ENCODE data around the gene AARS2.
"Not testable (repeated sequence)": the region's sequence is repeated elsewhere in the genome, so short reads cannot be mapped to it uniquely, and the experiment has no call there.

Gene AARS2

GRCh38 chr6:44333273-44333919, 20.2 kb upstream of the AARS2 start:
- TF ChIP-seq, protein P1, sequence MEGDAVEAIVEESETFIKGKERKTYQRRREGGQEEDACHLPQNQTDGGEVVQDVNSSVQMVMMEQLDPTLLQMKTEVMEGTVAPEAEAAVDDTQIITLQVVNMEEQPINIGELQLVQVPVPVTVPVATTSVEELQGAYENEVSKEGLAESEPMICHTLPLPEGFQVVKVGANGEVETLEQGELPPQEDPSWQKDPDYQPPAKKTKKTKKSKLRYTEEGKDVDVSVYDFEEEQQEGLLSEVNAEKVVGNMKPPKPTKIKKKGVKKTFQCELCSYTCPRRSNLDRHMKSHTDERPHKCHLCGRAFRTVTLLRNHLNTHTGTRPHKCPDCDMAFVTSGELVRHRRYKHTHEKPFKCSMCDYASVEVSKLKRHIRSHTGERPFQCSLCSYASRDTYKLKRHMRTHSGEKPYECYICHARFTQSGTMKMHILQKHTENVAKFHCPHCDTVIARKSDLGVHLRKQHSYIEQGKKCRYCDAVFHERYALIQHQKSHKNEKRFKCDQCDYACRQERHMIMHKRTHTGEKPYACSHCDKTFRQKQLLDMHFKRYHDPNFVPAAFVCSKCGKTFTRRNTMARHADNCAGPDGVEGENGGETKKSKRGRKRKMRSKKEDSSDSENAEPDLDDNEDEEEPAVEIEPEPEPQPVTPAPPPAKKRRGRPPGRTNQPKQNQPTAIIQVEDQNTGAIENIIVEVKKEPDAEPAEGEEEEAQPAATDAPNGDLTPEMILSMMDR (IDR thresholded peaks at IDR 0.05; ENCODE audit: low read depth, low read length), result no peak
- no peaks in the 10 kb centered on the region for H3K27me3 ChIP-seq
- no peak for DNase-seq

GRCh38 chr6:44332585-44332984, 19.4 kb upstream of the AARS2 start:
- no peaks in the 10 kb centered on the region for H3K36me3 ChIP-seq
- no peak for DNase-seq
- no peaks in the 10 kb centered on the region for H3K27me3 ChIP-seq
- TF ChIP-seq, protein P1 (IDR thresholded peaks at IDR 0.05; ENCODE audit: low read depth, low read length), result no peak
- peaks cover 13% of the 10 kb centered on the region for H3K4me1 ChIP-seq
- H3K9me3 ChIP-seq, result no peaks in the 10 kb centered on the region
- no peak overlapping the region for H3K4me3 ChIP-seq (ENCODE audit: low read depth, low read length)

More at GRCh38 chr6:44333273-44333919, 20.2 kb upstream of the AARS2 start:
- H3K4me1 ChIP-seq, result peaks cover 15% of the 10 kb centered on the region
- H3K9me3 ChIP-seq, result no peaks in the 10 kb centered on the region
- H3K4me3 ChIP-seq (ENCODE audit: low read depth, low read length), result no peak overlapping the region
- H3K36me3 ChIP-seq, result no peaks in the 10 kb centered on the region

- Histone ChIP-seq H3K9me3 (no peaks in the 10 kb centered on the region), H3K27me3 (no peaks in the 10 kb centered on the region), H3K4me1 (peaks cover 13% of the 10 kb centered on the region), H3K36me3 (no peaks in the 10 kb centered on the region), H3K4me3 (ENCODE audit: low read depth, low read length) (no peak overlapping the region)
- TF ChIP-seq, protein P1 (IDR thresholded peaks at IDR 0.05; ENCODE audit: low read depth, low read length), result no peak
- DNase-seq, result no peak
Observed at GRCh38 chr6:44329858-44330257, 16.7 kb upstream of the AARS2 start.

GRCh38 chr6:44328203-44328602, 15.1 kb upstream of the AARS2 start:
- not testable (repeated sequence) for H3K9me3 ChIP-seq; DNase-seq; H3K4me1 ChIP-seq; H3K36me3 ChIP-seq; H3K4me3 ChIP-seq (ENCODE audit: low read depth, low read length); H3K27me3 ChIP-seq

DNA sequence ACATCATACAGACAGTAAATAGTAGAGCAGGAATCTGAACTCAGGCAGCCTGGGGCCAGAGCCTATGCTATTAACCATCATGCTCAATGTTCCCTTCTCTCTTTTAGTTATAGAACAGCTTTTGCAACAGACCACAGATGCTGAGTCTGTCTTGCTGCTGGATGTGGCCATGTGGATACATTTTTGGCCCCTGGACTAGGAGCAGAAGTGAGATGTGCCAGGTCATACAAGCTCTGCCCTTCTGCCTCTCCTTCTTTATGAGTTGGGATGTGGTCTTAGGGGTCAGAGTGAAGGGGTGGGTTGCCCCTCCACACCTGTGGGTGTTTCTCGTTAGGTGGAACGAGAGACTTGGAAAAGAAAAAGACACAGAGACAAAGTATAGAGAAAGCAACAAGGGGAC, 14.6 kb upstream of the AARS2 start:
- TF ChIP-seq, protein P1 (IDR thresholded peaks at IDR 0.05; ENCODE audit: low read depth, low read length), result no peak
- no peak for DNase-seq
- peaks cover 7% of the 10 kb centered on the region for H3K4me1 ChIP-seq
- H3K4me3 ChIP-seq (ENCODE audit: low read depth, low read length), result no peak overlapping the region
- H3K9me3 ChIP-seq, result no peaks in the 10 kb centered on the region
- no peaks in the 10 kb centered on the region for H3K27me3 ChIP-seq
- no peaks in the 10 kb centered on the region for H3K36me3 ChIP-seq

DNA sequence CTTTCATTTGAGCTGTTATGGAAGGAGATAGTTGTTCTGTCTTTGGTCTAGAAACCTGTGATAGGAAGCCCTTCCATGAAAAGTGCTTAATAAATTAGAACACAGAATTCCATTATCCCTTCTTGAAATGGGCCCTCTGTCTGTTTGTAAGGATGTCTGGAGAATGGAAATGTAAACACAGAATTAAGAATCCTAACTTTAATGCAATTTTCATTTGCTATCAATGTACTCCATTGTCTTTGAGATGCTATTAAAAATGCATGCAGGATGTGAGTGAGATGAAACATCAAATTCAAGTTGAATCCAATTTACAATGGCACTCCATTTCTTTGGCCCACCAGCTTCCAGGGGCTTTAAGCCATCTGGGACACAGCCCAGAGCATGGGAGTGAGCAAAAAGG, 13.9 kb upstream of the AARS2 start:
- TF ChIP-seq, protein P1 (IDR thresholded peaks at IDR 0.05; ENCODE audit: low read depth, low read length), result no peak
- H3K4me1 ChIP-seq, result peaks cover 4% of the 10 kb centered on the region
- H3K9me3 ChIP-seq, result no peaks in the 10 kb centered on the region
- H3K27me3 ChIP-seq, result no peaks in the 10 kb centered on the region
- H3K36me3 ChIP-seq, result no peaks in the 10 kb centered on the region
- H3K4me3 ChIP-seq (ENCODE audit: low read depth, low read length), result no peak overlapping the region
- DNase-seq, result no peak

Data from BE2C (cell line).